ENCODE data around the gene ETNK2.
"Not testable (repeated sequence)": the region's sequence is repeated elsewhere in the genome, so short reads cannot be mapped to it uniquely, and the experiment has no call there.

ETNK2 gene

GRCh38 chr1:204121840-204122555 lies 29.8 kb downstream of the ETNK2 start:
- DNase-seq, result no peak

- no peak for DNase-seq
These were observed 35.3 kb downstream of the ETNK2 start for GRCh38 chr1:204116539-204116938.

GRCh38 chr1:204115116-204115515 lies 36.7 kb downstream of the ETNK2 start:
- DNase-seq, result no peak

- no peak for DNase-seq
These were observed 37.2 kb downstream of the ETNK2 start for GRCh38 chr1:204114606-204115005.

- DNase-seq, result no peak
These were observed 37.9 kb downstream of the ETNK2 start for GRCh38 chr1:204113896-204114295.

- DNase-seq, result no peak
These were observed 38.7 kb downstream of the ETNK2 start for GRCh38 chr1:204112876-204113730.

DNA sequence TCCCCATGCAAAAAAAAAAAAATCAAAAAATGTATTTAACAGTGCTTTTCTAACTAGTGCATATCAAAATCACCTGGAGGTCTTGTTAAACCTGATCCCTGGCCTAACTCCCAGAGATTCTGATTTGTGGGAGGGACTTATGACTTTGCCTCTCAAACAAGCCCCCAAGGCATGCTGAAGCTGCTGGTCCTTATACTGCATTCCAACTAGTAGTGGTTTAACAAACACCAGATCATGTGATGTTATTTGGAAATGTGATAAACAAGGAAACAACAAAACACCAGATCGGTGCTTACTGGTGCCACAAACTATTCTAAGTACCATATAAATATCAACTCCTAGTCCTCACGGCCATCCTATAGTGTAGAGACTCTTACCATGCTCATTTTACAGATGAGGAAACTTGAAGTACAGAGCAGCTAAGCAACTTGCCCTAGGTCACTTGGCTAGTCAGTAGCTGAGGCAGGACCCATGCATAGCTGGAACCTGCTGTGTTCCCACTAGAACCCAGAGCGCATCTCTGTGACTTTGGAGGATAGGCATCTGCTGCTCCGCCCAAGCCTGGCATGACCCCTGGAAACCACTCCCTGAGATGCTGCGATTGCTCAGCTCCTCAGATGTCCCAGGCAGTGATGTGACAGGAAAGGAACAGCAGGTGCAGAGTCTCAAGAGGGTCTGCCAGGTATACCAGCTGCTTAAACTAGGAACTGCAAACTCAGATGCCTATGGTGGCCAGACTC lies 40.8 kb downstream of the ETNK2 start:
- DNase-seq, result no peak

GRCh38 chr1:204108312-204109141 lies 43.3 kb downstream of the ETNK2 start:
- DNase-seq, result peak; percentile 80

- DNase-seq, result no peak
These were observed 44.0 kb downstream of the ETNK2 start for GRCh38 chr1:204107892-204108291.

DNA sequence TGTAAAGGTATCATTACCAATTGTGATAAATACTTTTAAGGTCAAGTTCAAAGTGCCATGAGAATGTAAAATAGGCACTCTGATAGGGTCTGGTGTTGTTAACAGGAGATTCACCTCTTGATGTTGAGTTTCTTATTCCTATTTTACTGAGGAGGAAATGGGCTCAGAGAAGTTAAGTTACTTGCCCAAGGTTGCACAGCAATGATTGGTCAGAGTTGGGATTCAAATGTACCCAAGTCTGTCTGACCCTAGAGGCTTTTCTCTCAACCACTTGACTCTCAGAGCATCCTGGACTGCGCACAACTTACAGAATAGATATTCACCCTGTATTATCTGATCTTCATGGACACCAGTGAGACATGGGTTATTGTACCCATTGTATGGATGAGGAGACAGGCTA lies 45.0 kb downstream of the ETNK2 start:
- DNase-seq, result no peak

- no peak for DNase-seq
These were observed 46.7 kb downstream of the ETNK2 start for GRCh38 chr1:204105131-204105515.

- no peak for DNase-seq
These were observed 47.3 kb downstream of the ETNK2 start for GRCh38 chr1:204104331-204105130.

DNA sequence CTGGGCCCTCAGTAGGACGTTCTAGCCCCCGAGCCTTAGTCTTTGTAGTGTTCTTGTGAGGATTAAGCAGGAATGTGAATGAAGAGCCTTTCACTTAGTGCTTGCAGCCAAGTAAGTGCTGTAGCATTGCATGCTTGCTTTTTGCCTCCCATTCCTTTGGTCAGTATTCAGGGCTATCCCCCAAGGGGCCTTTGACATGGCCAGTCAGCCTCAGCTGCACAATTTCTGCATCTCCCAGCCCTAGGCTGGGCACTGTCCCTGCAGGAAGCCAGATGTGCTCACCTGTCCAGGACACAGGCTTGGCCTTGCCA lies 48.5 kb downstream of the ETNK2 start:
- no peak for DNase-seq

GRCh38 chr1:204102739-204103430 lies 49.0 kb downstream of the ETNK2 start:
- DNase-seq, result no peak

DNA sequence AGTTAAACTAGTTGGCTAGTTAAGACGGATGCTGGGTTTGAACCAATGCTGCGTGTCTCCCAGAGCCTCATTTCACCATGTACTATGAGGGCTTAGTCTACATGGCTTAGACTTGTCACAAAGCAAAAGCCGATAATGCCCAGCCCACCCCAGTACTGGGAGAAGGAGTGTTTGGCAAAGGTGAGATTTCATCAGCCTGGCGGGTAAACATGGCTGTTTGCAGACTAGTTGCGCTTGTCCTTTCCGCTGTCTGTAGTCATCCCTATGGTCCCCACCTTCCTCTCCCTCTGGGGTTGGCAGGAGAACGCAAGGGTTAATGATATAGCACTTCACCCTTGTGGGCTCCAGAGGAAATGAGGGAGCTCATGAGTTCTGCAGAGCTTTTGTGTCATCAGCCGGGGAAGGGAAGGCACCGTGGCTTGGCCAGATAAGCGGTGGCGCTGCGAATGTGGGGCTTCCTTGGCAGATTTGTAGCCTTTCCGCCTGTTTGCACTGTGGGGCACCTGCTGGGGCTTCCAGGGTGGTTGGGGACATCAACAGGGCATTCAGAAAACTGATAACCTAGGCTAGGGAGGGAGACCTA lies 49.7 kb downstream of the ETNK2 start:
- DNase-seq, result peak; percentile 4

DNA sequence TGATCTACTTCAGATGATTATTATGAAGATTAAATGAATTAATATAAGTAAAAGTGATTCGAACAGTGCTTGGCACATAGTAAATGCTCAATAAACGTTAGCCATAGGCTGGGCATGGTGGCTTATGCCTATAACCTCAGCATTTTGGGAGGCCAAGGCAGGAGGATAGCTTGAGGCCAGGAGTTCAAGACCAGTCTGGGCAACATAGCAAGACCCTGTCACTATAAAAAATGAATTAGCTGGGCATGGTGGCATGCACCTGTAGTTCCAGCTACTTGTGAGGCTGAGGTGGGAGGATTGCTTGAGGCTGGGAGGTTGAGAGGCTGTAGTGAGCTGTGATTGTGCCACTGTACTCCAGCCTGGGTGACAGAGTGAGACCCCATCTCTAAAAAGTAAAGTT lies 52.1 kb downstream of the ETNK2 start:
- DNase-seq, result not testable (repeated sequence)

DNA sequence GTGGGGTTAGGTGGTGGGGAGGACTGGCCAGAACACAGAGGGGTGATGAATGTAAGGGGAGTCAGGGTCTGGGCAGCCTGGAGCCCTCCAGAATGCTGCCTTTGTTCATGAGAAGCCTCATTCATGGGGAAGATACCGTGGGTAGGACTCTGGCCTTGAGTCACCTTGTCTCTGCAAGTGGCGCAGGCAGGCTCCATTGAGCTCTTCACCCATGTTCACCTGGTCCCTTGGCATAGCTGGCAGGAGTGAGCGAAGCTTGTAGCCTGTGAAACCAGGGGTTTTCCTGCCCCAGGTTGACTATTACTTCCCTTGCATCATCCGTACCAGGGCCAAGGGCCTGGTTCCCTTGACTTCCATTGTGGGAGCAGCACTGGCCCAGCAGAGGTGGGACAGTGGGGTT lies 53.2 kb downstream of the ETNK2 start:
- no peak for DNase-seq

DNA sequence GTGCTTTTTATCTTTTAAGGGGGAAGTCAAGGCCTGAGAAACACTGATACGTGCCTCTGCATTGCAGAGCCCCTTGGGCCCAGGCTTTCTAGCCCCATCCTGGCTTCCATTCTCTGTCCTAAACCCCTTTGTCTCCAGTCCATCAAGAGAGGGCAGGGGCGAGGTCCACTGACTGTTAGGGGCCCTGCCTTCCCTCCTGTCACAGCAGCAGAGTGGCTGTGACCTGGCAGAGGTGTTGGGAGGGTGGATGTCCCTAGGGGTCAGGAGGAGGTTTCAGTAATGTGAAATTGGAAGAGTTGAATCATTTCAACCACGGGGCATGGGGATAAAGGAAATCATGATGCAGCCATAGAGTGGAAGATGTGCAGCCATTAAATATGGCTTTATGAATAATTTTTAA lies 54.9 kb downstream of the ETNK2 start:
- no peak for DNase-seq

DNA sequence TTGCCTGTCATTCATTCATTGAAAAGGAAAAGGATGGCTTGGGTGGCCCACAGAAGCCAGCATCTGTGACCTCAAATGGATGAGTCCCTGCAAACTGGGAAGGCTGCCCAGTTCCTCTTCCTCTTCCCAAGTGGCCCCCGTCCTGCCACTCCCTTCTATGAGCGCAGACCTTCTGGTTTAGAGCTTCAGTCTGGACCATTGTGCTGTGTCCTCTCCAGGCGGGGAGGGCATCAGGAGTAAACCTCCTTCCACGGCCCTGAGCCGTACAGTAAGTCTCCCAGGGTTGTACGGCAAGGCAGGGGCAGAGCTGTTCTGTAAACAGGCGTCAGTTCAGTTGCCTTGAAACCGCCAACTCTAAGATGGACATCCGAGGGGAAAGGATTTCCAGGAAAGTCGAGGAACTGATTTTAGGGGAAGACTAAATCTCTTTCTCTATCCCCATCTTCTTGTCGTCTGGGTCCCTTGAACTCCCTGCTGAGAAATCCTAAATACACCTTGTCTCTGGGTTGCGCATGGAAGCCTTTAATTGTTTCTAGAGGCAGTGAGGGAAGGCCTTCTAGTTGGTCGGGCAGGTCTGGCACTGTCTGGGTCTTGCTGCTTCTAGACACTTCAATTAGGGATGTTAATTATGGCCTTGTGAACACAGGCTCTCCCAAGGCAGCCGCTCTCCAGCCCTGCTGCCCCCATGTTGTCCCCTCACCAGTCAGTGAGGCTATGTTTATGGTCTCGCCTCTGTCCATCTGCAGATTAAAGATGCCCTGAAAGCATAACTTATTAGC lies 56.8 kb downstream of the ETNK2 start:
- peak; percentile 64 for DNase-seq

- DNase-seq, result no peak
These were observed 57.5 kb downstream of the ETNK2 start for GRCh38 chr1:204094313-204094729.

Data from NCI-H1417 treated with DMSO at 0.1 percent for 48 hours (cell line).